CD4-positive, alpha-beta T cell treated with Interleukin-4 for 1 hour (primary cell): ENCODE results near the gene PXDN.

Experiments
- DNase-seq, 2 donors: peaks; one replicate each; pipeline ENCODE4 v3.0.0-alpha.2; 2020 to 2022

The PXDN gene

DNA sequence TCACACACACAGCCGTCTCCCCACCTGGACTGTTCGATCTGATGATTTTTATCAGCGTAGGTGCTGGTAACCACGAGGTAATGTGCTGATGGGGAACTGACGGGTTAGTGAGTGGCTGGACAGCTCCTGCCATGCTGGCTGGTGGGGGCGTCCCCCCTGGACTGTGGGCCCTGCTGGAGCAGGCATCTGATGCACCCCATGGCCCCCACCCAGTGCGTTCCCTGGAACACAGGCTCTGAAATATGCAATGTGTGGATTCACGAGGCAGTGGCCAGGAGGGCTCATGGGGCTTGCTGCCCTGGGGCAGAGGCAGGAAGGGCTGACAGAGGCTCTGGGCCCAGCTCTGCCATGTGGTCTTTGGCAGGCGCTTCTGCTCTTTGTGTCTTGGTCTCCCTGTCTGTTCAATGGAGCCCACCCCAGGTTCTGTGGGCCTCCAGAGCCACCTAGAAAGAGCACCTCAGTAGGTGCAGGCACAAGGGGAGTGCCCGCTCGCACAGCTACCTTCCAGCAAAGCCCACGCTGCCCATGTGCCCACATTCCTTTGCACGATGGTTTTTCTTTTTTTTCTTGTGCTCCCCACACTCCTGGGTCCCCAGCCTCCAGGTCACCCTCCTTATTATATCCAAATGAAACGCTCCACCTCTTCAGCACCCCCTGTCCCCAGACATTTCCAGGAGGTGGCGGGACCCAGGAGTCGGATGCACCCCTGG is 10.3 kb upstream of the PXDN start:
- DNase-seq = no peak

DNA sequence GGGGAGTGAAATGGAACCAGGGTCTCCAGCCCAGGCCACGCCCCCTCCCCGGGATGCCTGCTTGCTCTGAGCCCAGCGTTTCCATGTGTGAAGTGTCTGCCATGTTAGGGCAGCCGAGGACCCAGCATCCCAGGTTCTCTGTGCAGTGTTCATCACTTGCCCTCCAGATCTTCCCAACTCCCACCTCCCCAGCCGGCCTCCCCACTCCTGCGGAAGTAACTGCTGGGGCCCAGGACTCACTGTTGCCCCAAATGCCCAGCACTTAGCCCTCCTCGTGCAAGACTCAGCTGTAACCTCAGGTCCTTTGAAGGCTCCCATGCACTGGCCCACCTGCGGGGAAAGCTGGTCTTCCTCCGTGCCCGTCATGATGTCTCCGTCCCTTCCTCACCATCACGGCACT is 9.7 kb upstream of the PXDN start:
- no peak for DNase-seq

DNA sequence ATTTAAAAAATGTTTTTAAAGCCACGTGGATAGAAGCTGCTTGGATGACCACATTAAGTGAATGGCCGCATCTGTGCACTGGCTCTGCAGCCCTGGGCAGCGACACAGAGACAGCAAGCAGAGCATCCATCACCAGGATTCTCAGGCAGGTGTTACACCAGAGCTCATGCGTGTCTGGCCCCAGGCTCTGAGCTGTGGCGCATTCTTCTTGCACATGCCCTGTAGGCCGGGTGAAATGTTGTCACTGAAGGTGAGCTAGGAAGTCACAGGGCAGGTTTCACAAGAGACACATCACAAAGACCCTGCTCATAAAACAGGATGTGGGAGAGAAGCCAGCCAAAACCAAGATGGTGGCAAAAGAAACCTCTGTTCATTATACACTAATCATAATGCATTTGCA is 8.4 kb upstream of the PXDN start:
- DNase-seq = no peak

DNA sequence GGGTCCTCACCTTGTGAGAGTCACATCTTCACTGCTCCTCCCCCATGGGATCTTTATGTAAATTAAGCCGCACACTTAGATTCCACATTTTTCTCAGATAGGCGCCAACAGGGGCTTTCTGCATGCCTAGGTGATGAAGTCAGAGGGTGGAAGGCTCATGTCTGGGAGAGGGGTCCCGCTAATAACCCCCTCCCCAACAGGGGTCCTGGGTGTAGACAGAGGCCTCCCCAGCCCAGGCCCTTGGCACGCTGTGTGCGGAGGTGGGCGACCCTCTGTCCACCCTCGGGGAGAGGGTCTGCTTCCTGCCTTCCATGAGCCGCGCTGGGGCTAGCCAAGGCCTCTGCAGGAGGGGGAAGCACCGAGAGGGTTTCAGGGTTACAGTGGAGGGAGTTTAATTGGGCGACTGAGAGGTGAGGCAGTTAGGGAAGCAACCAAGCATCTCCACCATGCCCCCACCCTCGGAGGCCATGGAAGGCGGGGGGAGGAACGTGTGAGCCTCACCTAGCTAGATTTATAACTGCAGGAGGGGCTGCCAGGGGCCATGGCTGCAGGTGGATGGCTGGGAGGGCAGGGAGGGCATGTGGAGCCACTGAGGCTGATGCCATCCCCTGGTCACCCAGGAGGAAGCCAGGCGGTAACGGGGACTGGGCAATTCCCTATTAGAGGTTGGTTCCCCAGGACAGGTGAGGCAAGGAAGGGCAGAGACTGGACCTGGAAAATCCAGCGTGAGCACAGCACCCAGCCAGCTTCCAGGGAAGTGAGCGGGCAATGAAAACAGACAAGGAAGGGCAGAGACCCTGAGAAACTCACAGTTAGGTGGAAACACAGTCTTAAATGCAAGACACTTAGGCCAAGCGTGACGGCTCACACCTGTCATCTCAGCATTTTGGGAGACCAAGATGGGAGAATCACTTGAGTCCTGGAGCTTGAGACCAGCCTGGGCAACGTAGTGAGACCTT is 7.7 kb upstream of the PXDN start:
- DNase-seq = no peak

- DNase-seq = peak; percentile 9 to 11
Observed at GRCh38 chr2:1750933-1751766, 6.8 kb upstream of the PXDN start.

DNA sequence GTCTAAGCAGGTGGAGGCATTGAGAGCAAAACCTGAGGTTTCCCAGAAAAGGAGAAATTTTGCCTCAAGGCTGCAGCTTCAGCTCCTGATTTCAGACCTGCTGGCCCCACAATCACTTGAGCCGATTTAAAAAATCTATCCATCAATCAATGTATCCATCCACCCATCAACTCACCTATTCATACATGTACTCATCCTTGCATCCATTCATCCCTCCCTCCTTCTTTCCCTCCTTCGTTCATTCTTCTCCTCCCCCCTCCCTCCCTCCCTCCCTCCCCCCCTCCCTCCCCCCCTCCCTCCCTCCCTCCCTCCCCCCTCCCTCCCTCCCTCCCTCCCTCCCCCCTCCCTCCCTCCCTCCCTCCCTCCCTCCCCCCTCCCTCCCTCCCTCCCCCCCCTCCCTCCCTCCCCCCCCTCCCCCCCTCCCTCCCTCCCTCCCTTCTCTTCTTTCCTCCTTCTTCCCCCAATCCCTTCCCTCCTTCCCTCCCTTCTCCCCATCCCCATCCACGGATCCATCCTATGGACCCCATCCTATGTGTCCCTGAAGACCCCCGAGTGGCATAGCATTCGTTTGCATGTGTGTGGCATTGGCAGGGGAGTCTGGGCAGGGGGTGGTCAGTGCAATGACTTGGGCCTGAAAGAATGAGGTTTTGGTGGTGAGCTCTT is 6.1 kb upstream of the PXDN start:
- peak in 1 of 2 donors; percentile 3 for DNase-seq

DNA sequence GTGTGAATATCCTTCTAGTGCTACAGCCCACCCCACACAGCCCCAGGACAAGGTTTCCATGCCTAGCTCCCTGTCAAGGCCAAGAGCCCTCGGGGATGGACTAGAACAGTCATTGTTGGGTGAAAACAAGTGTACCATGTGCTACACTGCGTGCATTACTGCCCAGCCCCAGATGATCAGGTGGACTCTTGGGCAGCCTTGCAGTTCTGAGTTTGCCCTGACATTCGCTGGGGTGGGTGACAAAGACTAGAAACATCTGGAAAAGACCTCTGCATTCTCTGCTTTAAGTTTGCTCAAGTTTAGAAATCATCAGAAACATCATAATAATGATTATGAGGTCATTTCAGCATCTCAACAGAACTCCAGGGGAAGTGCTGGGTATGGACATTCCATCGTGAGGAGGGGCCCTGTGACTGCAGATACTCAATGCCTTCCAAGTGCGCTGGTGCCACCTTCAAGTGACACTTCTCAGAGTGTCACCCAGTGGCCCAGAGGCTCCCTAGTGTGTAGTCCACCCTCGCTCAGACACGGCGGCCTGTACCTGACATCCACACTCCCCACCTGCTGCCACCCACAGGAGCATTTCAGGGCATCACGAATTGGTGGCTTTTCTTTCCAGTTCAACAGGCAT is 5.3 kb upstream of the PXDN start:
- peak in 1 of 2 donors; percentile 3 for DNase-seq

- no peak for DNase-seq
Observed at GRCh38 chr2:1748741-1749488, 4.6 kb upstream of the PXDN start.

DNA sequence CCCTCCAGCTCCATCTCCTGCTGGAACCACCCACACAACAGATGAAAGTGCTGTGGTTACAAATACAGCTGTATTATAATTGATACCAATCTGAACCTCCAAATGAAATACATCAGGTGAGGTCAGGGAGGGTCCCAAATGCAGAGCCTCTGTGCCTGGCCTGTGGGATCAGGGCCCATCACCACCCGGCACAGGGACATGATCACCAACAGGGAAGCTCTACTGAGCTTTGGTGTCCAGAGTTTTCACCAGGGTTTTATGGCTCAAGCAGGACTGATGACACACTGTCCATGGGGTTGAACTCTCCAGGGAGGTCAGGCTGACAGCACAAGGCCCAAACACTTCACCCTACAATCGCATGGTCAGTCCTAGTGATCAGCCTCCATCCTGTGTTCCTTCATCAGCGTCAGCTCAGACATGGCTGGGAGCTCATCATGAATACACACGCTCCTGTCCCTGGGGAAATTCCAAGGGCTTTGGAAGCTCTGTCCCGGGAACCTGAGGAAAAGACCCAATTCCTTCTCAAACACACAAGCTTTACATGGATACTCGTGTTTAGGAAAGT is 3.9 kb upstream of the PXDN start:
- DNase-seq = no peak

DNA sequence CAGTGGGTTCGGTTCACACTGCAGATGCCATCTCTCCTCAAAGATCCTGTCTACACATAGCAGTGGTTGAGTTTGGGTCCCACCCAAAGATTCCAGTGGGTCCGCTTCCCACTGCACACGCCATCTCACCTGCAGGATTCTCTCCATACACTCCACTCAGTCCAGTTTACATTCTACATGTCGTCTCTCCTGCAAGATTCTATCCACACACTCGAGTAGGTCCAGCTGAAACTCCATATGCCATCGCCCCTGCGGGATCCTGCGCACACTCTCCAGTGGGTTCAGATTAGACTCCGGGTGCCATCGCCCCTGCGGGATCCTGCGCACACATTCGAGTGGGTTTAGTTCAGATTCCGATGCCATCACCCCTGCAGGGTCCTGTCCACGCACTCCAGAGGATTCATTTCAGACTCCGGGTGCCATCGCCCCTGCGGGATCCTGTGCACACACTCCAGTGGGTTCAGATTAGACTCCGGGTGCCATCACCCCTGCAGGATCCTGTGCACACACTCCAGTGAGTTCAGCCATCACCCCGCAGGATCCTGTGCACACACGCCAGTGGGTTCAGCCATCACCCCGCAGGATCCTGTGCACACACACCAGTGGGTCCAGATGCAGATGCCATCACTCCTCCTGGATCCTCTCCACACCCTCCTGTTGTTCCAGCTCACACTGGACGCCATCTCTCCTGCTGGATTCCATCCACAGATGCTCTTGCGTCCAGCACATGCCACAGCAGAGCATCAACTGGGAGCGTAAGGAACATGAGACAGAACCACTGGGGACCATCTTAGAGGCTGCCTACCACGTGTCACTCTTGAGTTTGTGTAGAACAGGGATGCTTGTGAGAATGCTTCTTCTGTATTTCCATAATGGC is 3.0 kb upstream of the PXDN start:
- DNase-seq = no peak

DNA sequence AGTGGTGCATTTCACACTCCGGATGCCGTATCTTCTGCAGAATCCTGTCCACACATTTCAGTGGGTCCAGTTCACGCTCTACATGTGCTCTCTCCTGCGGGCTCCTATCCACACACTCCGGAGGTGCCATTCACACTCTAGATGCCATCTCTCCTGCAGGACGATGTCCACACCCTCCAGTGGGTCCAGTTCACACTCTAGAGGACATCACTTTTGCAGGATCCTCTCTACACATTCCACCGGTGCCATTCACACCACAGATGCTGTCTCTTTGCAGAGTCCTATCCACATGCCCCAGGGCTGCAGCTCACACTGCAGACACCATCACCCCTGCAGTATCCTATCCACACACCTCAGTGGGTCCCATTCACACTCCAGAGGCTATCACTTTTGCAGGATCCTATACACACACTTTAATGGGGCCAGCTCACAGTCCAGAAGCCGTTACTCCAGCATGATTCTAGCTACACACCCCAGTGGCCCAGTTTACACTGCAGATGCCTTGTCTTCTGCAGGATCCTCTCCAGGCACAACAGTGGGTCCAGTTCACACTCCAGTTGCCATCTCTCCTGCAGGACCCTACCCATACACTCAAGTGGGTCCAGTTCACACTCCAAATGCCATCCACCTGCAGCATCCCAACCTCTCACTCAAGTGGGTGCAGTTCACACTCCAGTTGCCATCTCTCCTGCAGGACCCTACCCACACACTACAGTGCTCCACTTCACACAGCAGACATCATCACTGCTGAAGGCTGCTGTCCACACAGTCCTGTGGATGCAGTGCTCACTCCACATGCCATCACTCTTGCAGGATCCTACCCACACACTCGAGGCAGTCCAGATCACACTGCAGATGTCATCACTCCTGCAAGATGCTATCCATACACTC is 2.1 kb upstream of the PXDN start:
- DNase-seq = no peak

DNA sequence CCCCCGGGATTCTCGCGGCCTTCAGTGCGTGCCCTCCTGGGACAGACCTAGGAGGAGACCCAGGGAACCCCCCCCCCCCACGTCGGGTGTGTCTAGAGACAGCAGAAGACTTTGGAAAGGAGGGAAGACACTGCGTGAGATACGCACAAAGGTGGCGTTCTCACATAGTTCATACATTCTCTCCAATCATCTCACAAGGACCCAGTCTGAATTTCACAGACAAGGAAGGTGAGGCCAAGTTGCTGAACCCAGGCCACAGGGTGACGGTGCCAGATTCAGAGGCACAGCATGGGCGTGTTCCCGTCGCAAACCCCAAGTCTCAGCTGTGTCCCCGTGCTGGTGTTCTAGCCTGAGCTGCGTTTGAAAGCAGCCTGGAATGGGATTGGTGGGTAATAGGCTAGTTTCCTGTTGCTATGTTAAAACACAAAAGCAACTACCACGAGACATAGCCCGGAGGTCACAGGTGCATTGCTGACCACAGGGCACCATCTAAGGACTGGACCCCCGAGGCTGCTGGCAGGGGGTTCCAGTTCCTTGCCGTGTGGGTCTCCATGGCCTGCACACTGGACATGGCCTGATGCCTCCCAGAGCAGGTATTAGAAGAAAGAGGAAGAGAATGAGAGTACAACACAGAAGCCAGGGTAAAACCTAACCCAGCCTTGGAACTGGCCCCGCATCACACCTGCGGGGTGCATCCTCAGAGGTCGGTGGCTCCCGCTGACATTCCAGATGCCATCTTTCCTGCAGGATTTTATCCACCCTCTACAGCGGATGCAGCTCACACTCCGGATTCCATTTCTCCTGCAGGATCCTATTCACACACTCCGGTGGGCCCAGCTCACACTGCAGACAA is 1.1 kb upstream of the PXDN start:
- DNase-seq = no peak

GRCh38 chr2:1744151-1744445 is 217 bp downstream of the PXDN start:
- DNase-seq = no peak

DNA sequence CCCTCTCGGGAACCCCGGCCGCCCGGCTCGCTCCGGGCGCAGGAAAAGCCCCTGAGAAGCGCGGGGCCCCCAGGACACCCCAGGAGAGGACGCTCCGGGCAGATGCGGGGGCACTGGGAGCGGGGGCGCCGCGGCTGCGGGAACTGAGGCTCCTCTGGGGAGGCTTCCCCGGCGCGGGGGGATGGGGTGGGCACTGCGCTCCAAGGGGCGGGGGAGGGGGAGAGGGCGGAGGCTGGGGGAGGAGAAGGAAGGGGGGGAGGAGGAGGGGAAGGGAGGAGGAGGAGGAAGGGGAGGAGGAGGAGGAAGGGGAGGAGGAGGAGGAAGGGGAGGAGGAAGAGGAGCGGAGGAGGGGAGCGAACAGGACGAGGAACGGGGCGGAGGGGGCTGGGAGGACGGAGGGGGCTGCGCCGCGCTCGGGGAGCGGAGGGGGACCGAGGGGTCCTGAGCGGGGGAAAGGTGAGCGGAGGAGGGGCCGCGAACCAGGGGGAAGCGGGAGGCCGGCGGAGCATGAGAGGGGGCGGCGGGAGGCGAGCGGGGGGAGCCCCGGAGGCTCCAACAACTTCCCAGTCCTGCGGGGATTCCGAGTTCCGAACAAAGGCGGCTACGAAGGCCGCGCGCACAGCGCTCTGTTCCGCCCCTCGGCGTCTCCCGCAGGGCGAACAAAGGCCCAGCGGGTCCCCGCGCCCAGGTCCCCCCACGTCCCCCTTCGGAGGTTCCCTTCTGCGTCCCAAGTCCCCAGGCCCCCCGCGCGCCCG is 742 bp downstream of the PXDN start:
- DNase-seq = peak in 1 of 2 donors; percentile 6

DNA sequence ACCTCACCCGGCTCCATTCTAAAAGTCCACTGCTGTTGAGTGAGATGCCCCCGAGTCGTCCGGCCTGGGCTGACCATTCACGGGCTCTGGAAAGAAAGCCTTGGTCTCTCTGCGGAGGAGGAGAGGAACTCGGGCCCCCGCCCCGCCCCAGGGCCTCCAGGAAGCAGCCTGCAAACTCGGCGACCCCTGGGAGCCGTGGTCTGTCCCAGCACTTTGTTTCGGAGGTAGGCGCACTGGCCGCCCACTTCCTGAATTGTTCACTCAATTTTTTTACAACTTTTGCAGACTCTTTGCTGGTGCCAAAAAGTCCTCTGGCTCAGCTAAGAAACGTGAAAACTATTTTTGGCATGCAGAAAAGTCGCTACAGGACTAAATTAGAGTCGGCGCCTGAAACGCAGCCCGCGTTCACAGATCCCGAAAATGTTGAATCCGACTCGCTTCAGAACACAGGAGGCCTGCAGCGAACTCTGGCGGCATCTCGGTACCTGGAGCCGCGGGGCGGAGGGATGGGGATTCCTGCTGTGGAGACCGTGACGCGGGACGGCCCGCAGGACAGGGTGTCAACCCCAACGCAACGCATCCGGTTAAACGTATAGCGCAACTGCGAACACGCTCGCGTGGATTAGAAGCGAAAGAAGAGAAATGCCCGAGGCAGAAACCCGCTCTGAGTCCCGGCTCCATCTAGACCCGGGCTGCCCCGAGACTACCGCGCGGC is 1.5 kb downstream of the PXDN start:
- DNase-seq = peak; percentile 12 to 20

- peak in 1 of 2 donors; percentile 11 for DNase-seq
Observed at GRCh38 chr2:1742301-1742680, 2.0 kb downstream of the PXDN start.

- no peak for DNase-seq
Observed at GRCh38 chr2:1741851-1742250, 2.5 kb downstream of the PXDN start.
